ENCODE data around the gene SASS6.

DNA sequence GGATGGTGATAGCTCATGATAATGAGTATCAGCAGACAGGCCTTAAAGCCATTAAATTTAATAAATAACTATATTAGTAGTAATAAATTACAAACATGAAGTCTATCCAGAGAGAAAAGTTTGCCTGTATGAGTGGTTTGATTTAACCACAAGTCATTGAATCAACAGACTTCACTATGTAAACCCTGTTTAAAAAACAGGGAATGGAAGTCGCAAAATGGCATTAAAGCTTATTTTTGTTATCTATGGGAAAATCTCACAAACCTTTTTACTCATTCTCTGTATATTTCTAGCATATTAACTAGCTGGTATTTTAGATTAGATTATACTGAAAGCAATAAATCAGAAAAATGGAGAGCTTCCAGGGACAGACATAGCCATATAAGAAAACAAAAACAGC is 45.3 kb downstream of the SASS6 start:
- TF ChIP-seq POLR2AphosphoS5 (IDR thresholded peaks at IDR 0.05; ENCODE audit: borderline replicate concordance, low read depth, low read length) = no peak
- TF ChIP-seq EZH2 (IDR thresholded peaks at IDR 0.05) = no peak
- TF ChIP-seq FOXP2 (optimal IDR thresholded peaks at IDR 0.05; ENCODE audit: control extremely low read depth, extremely low read length, insufficient read depth) = no peak
